Astrocyte of the spinal cord (primary cell): ENCODE data around the gene ERC2.

Experiments
- DNase-seq: peaks from one replicate; pipeline ENCODE4 v3.0.0; 2011; ENCODE audit warnings: low read depth, low spot score
- H3K4me3 ChIP-seq: 2 replicates; pipeline ENCODE4 v1.5.1; 2011; ENCODE audit warnings: low read depth, mild to moderate bottlenecking, low read length, moderate library complexity
- in situ Hi-C: cut with HindIII; loops from 2 replicates; pipeline ENCODE4 v1.10.0; 2017; ENCODE audit warnings: low sequenced_read_pairs
- TF ChIP-seq, protein P1 (sequence below): IDR thresholded peaks from 2 replicates; pipeline ENCODE4 v1.5.1; 2012; ENCODE audit warnings: low read depth, mild to moderate bottlenecking, low read length, inconsistent platforms

ERC2 gene

DNA sequence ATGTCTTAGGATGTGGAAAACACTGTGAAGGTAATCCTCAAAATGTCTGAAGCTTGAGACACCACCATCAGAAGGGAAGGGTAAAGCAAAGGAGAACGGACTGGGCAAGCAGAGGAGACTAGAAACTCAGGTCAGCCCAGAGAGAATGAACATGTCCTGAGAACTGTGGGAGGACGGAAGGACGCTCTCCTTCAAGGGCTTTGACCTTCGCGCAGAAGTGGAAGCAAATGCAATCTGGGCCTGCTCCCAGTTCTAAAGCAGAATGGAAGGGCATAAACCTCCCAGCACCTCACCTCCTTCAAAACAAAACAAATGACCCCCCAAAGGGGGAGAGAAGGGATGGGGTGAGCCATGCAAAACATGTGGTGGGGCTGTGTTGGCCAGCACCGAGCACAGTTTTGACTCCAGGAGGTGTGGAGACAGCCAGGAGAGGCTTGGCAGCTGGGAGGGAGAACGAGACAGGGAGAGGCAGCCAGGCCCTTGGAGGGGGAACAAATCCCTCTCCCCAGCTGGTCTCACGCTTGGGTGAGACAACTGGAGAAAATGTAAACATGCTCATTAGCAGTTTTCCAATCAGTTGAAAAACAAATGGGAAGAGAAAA is 758.8 kb downstream of the ERC2 start:
- TF ChIP-seq, protein P1, sequence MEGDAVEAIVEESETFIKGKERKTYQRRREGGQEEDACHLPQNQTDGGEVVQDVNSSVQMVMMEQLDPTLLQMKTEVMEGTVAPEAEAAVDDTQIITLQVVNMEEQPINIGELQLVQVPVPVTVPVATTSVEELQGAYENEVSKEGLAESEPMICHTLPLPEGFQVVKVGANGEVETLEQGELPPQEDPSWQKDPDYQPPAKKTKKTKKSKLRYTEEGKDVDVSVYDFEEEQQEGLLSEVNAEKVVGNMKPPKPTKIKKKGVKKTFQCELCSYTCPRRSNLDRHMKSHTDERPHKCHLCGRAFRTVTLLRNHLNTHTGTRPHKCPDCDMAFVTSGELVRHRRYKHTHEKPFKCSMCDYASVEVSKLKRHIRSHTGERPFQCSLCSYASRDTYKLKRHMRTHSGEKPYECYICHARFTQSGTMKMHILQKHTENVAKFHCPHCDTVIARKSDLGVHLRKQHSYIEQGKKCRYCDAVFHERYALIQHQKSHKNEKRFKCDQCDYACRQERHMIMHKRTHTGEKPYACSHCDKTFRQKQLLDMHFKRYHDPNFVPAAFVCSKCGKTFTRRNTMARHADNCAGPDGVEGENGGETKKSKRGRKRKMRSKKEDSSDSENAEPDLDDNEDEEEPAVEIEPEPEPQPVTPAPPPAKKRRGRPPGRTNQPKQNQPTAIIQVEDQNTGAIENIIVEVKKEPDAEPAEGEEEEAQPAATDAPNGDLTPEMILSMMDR = no peak
- no peak overlapping the region for H3K4me3 ChIP-seq
- in situ Hi-C loops = no loop called here
- no peak for DNase-seq

DNA sequence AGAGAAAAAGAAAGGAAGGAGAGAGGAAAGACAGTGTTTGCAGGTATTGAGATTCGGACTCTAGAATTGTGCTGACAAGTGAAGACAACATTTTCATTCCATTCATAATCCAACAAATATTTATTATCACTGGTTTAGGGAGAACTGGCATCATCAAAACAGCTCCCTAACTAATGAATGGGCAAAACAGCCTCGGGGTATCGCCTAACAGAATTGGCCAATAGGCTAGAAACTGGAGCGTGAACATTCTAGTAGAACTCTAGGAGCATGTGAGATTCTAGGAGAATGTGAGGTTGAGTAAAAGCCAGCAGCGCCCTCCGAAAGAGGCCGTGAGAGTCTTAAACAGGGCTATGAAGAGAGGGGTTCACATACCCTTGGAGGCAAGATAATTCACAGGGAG is 759.3 kb downstream of the ERC2 start:
- DNase-seq = no peak
- no peak overlapping the region for H3K4me3 ChIP-seq
- in situ Hi-C loops = no loop called here
- TF ChIP-seq, protein P1 = no peak

DNA sequence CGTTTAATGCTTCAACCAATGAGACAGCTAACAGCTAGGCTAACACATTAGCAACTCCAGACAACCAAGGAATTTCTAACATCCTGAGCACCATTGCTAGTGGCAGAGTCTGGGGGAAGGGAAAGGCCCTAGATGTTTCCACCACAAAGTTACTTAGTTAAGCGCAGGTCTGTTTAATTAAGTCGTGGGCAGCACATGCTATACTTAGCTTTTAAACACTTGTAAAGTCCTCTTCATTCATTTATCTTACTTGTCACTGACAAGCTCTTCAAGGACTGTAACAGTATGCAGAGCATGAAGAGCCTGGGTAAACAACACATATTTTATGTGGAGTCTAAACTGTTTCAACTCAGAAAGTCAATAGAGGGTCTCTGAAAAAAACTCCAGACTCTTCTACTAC is 760.0 kb downstream of the ERC2 start:
- no peak overlapping the region for H3K4me3 ChIP-seq
- in situ Hi-C loops = no loop called here
- DNase-seq = no peak
- TF ChIP-seq, protein P1 = no peak

DNA sequence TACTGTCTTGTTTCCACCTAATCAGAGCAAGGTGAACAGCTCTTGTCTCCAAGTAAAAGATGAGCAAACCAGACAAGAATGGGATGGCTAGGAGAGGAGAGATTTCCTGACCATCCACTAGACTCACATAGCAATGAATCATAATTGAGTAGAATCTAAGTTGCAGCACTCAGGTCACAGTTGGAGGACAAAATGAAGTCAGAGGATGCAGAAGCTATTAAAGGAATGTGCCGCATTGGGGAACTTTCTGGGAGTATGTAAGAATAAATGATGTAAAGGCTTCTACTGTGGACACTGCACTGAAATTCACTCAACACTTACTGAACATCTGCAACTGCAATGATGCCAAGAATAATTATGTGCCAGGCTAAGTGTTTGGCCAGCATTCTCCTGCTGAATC is 763.7 kb downstream of the ERC2 start:
- no peak overlapping the region for H3K4me3 ChIP-seq
- TF ChIP-seq, protein P1 = no peak
- in situ Hi-C loops = no loop called here
- peak; percentile 56 for DNase-seq

DNA sequence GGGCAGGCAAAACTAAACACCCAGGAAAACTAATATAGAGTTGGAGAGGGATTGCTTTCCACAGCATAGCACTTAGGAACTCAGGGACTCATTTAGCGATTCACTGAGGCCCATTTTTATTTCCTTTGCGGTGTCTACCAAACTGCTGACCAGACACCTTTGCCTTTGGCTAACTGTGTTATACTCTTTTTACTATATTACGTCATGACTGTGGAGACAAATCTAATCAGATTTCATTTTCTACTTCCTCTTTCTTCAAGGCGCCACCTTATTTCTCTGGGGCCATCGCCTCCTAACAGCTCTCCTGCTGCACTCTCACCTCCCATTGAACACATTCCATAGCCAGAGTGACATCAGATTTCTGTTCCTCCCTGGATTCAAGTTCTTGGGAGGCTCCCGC is 765.4 kb downstream of the ERC2 start:
- TF ChIP-seq, protein P1 = no peak
- in situ Hi-C loops = no loop called here
- DNase-seq = no peak
- no peak overlapping the region for H3K4me3 ChIP-seq

DNA sequence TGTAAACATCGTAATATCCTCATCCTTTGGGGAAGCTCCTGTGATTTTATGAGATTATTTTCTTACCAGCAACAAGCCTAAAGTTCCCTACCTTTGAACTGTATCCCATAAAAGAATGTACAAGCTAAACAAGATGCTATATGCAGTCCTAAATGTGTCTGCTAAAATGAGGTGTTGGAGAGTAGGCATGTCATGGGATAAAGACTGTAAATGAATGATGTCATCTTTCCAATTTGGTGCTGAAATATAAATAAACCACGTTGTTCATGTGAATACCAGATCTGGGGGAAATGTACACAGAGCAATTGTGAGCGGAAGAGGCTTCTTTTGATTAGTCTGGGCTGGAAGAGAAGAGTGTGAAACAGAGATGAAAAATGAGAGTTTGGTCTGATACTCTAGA is 766.3 kb downstream of the ERC2 start:
- no peak overlapping the region for H3K4me3 ChIP-seq
- TF ChIP-seq, protein P1 = no peak
- in situ Hi-C loops = no loop called here
- DNase-seq = peak; percentile 32

DNA sequence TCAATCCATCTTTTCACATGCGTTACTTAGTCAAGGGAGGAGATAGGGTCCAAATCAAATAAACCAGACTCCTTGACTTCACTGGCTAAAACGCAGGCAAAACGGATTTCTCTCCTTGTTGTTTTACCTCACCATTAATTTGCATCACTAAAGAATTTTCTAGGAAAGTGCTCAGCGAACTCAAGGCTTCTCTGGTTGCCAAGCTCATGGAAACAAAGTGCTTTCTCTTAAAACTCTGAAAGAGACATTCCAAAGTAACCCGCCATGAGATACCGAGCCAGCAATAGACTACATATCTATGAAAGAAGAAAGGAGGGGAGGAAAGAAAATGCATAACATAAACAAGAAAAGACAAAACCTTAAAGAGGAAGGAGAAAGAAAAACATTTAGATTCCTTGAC is 769.4 kb downstream of the ERC2 start:
- peak; percentile 45 for DNase-seq
- no peak overlapping the region for H3K4me3 ChIP-seq
- TF ChIP-seq, protein P1 = no peak
- in situ Hi-C loops = no loop called here
